Measurements from ENCODE around the gene PLSCR1.

The PLSCR1 gene

GRCh38 chr3:146504498-146505197 is 39.8 kb downstream of the PLSCR1 start:
- no peaks in the 10 kb centered on the region for H3K9me3 ChIP-seq (ENCODE audit: control extremely low read depth in 1 of 5, control insufficient read depth in 4 of 5, insufficient read depth in 2 of 5, low read depth in 1 of 5, low read length in 4 of 5)
- no peaks in the 10 kb centered on the region for H3K36me3 ChIP-seq (ENCODE audit: control insufficient read depth in 4 of 4, insufficient read depth in 4 of 4, low read length in 3 of 4)
- 88% methylated on average over 1 of the region's 3 CpGs for WGBS (ENCODE audit: insufficient coverage)
- no peaks in the 10 kb centered on the region for H3K27me3 ChIP-seq (replicated peaks in 2 of 5; ENCODE audit: control insufficient read depth in 4 of 5, insufficient read depth in 5 of 5, low read length in 4 of 5)
- no peak for DNase-seq
- ChIA-PET POLR2A (no interaction called here), CTCF (interaction anchor here (1.0 kb wide), 1 partner anchor 14 kb away, joined by 3 read pairs; no protein-coding TSS in a partner anchor)
- H3K27ac ChIP-seq (ENCODE audit: insufficient read depth in 1 of 2, low read depth in 1 of 2, low read length in 2 of 2, poor library complexity in 1 of 2, severe bottlenecking in 2 of 2): no peak overlapping the region
- no peak overlapping the region for H3K4me3 ChIP-seq (ENCODE audit: control insufficient read depth in 1 of 7, extremely low read depth in 1 of 7, insufficient read depth in 4 of 7, low read depth in 2 of 7, low read length in 6 of 7)
- peaks cover 0 to 20% (median 7%) of the 10 kb centered on the region in 4 experiments for H3K4me1 ChIP-seq (ENCODE audit: control extremely low read depth in 1 of 4, control insufficient read depth in 4 of 4, insufficient read depth in 4 of 4, low read length in 3 of 4)

GRCh38 chr3:146503461-146504202 is 40.8 kb downstream of the PLSCR1 start:
- no peaks in the 10 kb centered on the region for H3K9me3 ChIP-seq (ENCODE audit: control extremely low read depth in 1 of 5, control insufficient read depth in 4 of 5, insufficient read depth in 2 of 5, low read depth in 1 of 5, low read length in 4 of 5)
- no peaks in the 10 kb centered on the region for H3K36me3 ChIP-seq (ENCODE audit: control insufficient read depth in 4 of 4, insufficient read depth in 4 of 4, low read length in 3 of 4)
- 98% methylated on average over 9 of the region's 12 CpGs for WGBS (ENCODE audit: insufficient coverage)
- ChIA-PET POLR2A (no interaction called here), CTCF (no interaction called here)
- H3K27ac ChIP-seq (ENCODE audit: insufficient read depth in 1 of 2, low read depth in 1 of 2, low read length in 2 of 2, poor library complexity in 1 of 2, severe bottlenecking in 2 of 2): no peak overlapping the region
- no peak for DNase-seq
- H3K27me3 ChIP-seq (replicated peaks in 2 of 5; ENCODE audit: control insufficient read depth in 4 of 5, insufficient read depth in 5 of 5, low read length in 4 of 5): no peaks in the 10 kb centered on the region
- H3K4me1 ChIP-seq (ENCODE audit: control extremely low read depth in 1 of 4, control insufficient read depth in 4 of 4, insufficient read depth in 4 of 4, low read length in 3 of 4): peaks cover 0 to 20% (median 7%) of the 10 kb centered on the region in 4 experiments
- H3K4me3 ChIP-seq (ENCODE audit: control insufficient read depth in 1 of 7, extremely low read depth in 1 of 7, insufficient read depth in 4 of 7, low read depth in 2 of 7, low read length in 6 of 7): no peak overlapping the region

- Histone ChIP-seq H3K27me3 (replicated peaks in 2 of 5; ENCODE audit: control insufficient read depth in 4 of 5, insufficient read depth in 5 of 5, low read length in 4 of 5) (no peaks in the 10 kb centered on the region), H3K27ac (ENCODE audit: insufficient read depth in 1 of 2, low read depth in 1 of 2, low read length in 2 of 2, poor library complexity in 1 of 2, severe bottlenecking in 2 of 2) (no peak overlapping the region), H3K4me3 (ENCODE audit: control insufficient read depth in 1 of 7, extremely low read depth in 1 of 7, insufficient read depth in 4 of 7, low read depth in 2 of 7, low read length in 6 of 7) (no peak overlapping the region), H3K9me3 (ENCODE audit: control extremely low read depth in 1 of 5, control insufficient read depth in 4 of 5, insufficient read depth in 2 of 5, low read depth in 1 of 5, low read length in 4 of 5) (no peaks in the 10 kb centered on the region), H3K36me3 (ENCODE audit: control insufficient read depth in 4 of 4, insufficient read depth in 4 of 4, low read length in 3 of 4) (no peaks in the 10 kb centered on the region), H3K4me1 (ENCODE audit: control extremely low read depth in 1 of 4, control insufficient read depth in 4 of 4, insufficient read depth in 4 of 4, low read length in 3 of 4) (peaks cover 0 to 20% (median 7%) of the 10 kb centered on the region in 4 experiments)
- CTCF ChIA-PET: no interaction called here
- no peak for DNase-seq
- WGBS (ENCODE audit: insufficient coverage): no CpG with 5 or more reads among the region's 1 CpG
- POLR2A ChIA-PET: no interaction called here
These were observed 41.4 kb downstream of the PLSCR1 start for GRCh38 chr3:146502887-146503460.

GRCh38 chr3:146501752-146502151 is 42.7 kb downstream of the PLSCR1 start:
- no peak overlapping the region for H3K4me3 ChIP-seq (ENCODE audit: control insufficient read depth in 1 of 7, extremely low read depth in 1 of 7, insufficient read depth in 4 of 7, low read depth in 2 of 7, low read length in 6 of 7)
- CTCF ChIA-PET: no interaction called here

GRCh38 chr3:146499701-146500100 is 44.7 kb downstream of the PLSCR1 start:
- Histone ChIP-seq H3K9me3 (ENCODE audit: control extremely low read depth in 1 of 5, control insufficient read depth in 4 of 5, insufficient read depth in 2 of 5, low read depth in 1 of 5, low read length in 4 of 5) (no peaks in the 10 kb centered on the region), H3K4me1 (ENCODE audit: control extremely low read depth in 1 of 4, control insufficient read depth in 4 of 4, insufficient read depth in 4 of 4, low read length in 3 of 4) (peaks cover 0 to 7% (median 1%) of the 10 kb centered on the region in 4 experiments), H3K36me3 (ENCODE audit: control insufficient read depth in 4 of 4, insufficient read depth in 4 of 4, low read length in 3 of 4) (no peaks in the 10 kb centered on the region), H3K27me3 (replicated peaks in 2 of 5; ENCODE audit: control insufficient read depth in 4 of 5, insufficient read depth in 5 of 5, low read length in 4 of 5) (no peaks in the 10 kb centered on the region), H3K27ac (ENCODE audit: insufficient read depth in 1 of 2, low read depth in 1 of 2, low read length in 2 of 2, poor library complexity in 1 of 2, severe bottlenecking in 2 of 2) (no peak overlapping the region), H3K4me3 (ENCODE audit: control insufficient read depth in 1 of 7, extremely low read depth in 1 of 7, insufficient read depth in 4 of 7, low read depth in 2 of 7, low read length in 6 of 7) (no peak overlapping the region)
- 100% methylated on average over 1 of the region's 1 CpG for WGBS (ENCODE audit: insufficient coverage)
- CTCF ChIA-PET: interaction anchor here (1.4 kb wide), 1 partner anchor 13 kb away, joined by 3 read pairs; no protein-coding TSS in a partner anchor
- POLR2A ChIA-PET: no interaction called here
- DNase-seq: no peak

More at GRCh38 chr3:146501752-146502151, 42.7 kb downstream of the PLSCR1 start:
- Histone ChIP-seq H3K9me3 (ENCODE audit: control extremely low read depth in 1 of 5, control insufficient read depth in 4 of 5, insufficient read depth in 2 of 5, low read depth in 1 of 5, low read length in 4 of 5) (no peaks in the 10 kb centered on the region), H3K36me3 (ENCODE audit: control insufficient read depth in 4 of 4, insufficient read depth in 4 of 4, low read length in 3 of 4) (no peaks in the 10 kb centered on the region), H3K27me3 (replicated peaks in 2 of 5; ENCODE audit: control insufficient read depth in 4 of 5, insufficient read depth in 5 of 5, low read length in 4 of 5) (no peaks in the 10 kb centered on the region), H3K27ac (ENCODE audit: insufficient read depth in 1 of 2, low read depth in 1 of 2, low read length in 2 of 2, poor library complexity in 1 of 2, severe bottlenecking in 2 of 2) (no peak overlapping the region), H3K4me1 (ENCODE audit: control extremely low read depth in 1 of 4, control insufficient read depth in 4 of 4, insufficient read depth in 4 of 4, low read length in 3 of 4) (peaks cover 0 to 12% (median 7%) of the 10 kb centered on the region in 4 experiments)
- DNase-seq: no peak
- POLR2A ChIA-PET: no interaction called here

GRCh38 chr3:146498002-146498736 is 46.2 kb downstream of the PLSCR1 start:
- DNase-seq: peak in 2 of 3 donors; percentile 23 to 47
- H3K9me3 ChIP-seq (ENCODE audit: control extremely low read depth in 1 of 5, control insufficient read depth in 4 of 5, insufficient read depth in 2 of 5, low read depth in 1 of 5, low read length in 4 of 5): no peaks in the 10 kb centered on the region
- no peak overlapping the region for H3K27ac ChIP-seq (ENCODE audit: insufficient read depth in 1 of 2, low read depth in 1 of 2, low read length in 2 of 2, poor library complexity in 1 of 2, severe bottlenecking in 2 of 2)
- 70% methylated on average over 11 of the region's 13 CpGs for WGBS (ENCODE audit: insufficient coverage)
- ChIA-PET CTCF (no interaction called here), POLR2A (no interaction called here)
- H3K4me1 ChIP-seq (ENCODE audit: control extremely low read depth in 1 of 4, control insufficient read depth in 4 of 4, insufficient read depth in 4 of 4, low read length in 3 of 4): peaks cover 0 to 5% (median 0%) of the 10 kb centered on the region in 4 experiments
- peak overlapping the region in 2 of 7 experiments; percentile 33 to 50 for H3K4me3 ChIP-seq (ENCODE audit: control insufficient read depth in 1 of 7, extremely low read depth in 1 of 7, insufficient read depth in 4 of 7, low read depth in 2 of 7, low read length in 6 of 7)
- H3K36me3 ChIP-seq (ENCODE audit: control insufficient read depth in 4 of 4, insufficient read depth in 4 of 4, low read length in 3 of 4): no peaks in the 10 kb centered on the region
- H3K27me3 ChIP-seq (replicated peaks in 2 of 5; ENCODE audit: control insufficient read depth in 4 of 5, insufficient read depth in 5 of 5, low read length in 4 of 5): no peaks in the 10 kb centered on the region
